HG02571 (cell line): ENCODE measurements around the gene NFIC.

Source experiments
- ATAC-seq: cut with Tn5 transposase; IDR thresholded peaks from one replicate; pipeline ENCODE4 v1.9.1; 2021; ENCODE audit warnings: mild to moderate bottlenecking, moderate library complexity; ENCODE audit not compliant: unreplicated experiment

NFIC gene

DNA sequence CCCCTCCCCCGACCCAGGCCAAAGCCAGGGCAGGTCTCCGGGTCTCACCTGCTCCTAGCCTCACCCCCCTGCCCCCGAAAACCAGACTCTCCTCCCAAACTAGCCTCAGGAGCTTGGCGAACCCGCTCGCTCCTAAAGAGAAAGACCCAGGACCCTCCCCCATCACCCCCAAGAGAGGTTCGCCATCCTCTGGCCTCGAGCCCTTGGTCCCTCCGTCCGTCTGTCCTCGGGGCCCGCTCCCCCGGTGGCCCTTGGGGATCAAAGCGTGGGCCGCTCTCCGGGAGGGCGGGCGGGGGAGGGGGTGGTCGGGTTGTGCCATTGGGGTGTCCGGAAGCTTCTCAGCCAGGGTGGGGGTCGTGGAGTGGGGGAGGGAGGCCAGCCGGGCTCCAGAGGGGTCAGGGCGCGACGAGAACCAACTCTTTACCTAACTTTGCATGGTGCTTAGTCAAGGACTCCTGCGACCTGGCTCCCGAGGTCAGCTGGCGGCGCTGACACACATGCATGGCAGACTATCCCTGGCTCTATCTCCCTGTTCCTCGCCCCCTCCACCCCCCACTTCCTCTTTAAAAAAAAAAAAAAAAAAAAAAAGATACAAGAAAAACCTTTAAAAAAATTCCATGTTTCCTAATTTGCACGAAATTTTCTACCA, 98.3 kb downstream of the NFIC start:
- ATAC-seq = no peak

DNA sequence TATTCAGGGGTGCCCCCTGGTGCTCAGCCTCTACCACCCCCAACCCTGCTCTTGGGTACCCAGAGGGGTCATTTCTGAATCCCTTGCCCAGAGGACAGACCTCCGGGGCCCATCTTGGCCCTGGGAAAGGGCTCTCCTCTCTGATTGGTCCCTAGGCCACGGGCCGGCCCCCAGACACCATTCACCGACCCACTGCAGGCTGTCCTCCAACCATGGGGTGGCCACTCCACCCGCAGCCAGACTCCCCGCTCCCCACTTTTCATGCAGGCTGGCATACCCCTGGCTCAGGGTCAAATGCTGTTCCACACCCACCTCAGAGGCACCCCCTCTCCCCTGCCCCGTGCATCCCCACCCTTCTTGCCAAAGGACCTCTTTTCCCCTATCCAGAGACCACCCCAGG, 99.2 kb downstream of the NFIC start:
- no peak for ATAC-seq

- ATAC-seq = no peak
These were observed 100.3 kb downstream of the NFIC start for GRCh38 chr19:3466635-3467034.

DNA sequence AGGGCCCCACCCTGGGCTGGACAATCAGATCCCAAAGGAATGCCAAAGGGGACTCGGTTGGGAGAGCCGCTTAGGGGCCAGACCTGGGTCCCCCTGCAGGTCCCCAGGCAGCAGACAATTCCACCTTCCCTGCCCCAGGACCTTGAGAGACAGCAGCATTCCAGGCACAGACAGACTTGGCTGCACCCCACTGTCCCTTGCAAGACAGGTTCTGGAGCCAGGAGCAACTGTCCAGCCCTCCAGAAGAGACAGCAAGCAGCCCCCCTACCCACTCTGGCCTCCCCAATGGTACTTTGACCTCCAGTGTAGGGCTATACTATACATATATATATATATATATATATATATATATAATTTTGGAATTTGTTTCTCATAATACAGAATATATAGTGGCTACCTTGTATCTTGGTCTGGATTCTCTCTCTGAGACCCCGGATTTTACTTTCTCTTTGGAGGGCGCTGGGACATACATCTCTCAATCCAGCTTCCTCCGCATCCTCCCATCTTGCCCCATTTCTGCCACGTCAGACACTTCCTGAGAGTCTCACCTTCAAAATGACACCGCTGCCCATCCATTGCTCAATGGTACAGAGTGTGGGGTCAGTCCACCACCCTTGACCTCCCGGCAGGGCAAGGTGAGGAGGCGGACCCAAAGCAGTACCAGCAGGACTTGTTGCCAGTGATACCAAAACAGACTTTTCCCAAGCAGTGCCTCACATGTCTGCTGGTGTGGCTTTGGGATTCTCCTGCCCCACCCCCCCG, 101.2 kb downstream of the NFIC start:
- ATAC-seq = no peak

GRCh38 chr19:3468211-3468610, 101.8 kb downstream of the NFIC start:
- no peak for ATAC-seq

GRCh38 chr19:3469638-3470499, 103.5 kb downstream of the NFIC start:
- ATAC-seq = no peak

- no peak for ATAC-seq
These were observed 104.2 kb downstream of the NFIC start for GRCh38 chr19:3470500-3471128.

DNA sequence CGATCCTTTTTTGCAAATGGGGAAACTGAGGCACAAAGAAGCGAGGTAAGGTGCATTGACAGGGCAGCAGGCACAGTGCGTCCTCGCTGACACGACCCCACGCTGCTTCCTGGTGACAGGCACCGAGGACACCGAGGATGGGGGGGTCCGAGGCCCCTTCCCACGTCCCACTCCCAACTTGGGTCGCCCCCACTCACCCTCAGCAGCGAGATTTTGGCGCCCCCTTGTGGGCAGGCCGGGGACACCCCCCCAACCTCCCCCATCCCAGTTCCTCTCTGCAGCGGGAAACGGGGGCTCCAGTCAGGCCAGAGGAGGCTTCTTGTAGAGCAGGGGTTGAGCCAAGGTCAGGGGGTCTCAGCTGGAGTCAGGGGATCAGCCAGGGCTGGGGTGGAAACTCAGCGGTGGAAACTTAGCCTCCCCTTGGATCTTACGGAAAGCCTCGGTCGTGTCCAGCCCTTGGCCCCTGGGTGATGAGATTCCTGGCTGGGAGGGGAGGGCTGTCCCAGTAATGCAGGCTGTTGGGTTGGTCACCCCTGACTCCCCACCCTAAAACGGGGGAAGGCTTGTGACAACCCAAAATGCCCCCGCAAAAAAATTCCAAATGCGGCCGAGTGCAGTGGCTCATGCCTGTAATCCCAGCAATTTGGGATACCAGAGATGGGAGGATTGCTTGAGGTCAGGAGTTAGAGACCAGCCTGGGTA, 105.7 kb downstream of the NFIC start:
- no peak for ATAC-seq

GRCh38 chr19:3474010-3474409, 107.6 kb downstream of the NFIC start:
- ATAC-seq = no peak

DNA sequence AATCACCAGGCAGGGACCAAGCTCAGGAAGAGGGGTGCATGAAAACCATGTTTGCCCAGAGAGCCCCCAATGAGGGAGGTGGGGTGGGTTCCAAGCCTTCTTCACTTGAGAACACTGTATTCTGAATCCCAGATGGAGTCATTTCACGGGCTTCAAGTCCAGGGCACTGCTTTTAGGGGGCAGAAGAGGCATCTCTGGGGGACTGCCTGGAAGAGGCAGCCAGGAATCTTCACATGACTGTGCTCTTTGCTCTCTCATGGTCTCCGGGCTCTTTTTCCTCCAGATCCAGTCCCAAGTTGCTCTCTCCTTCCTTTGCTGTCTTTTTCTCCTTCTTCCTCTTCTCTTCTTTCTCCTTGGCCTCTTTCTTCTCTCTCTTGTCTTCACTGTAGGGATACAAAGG, 108.2 kb downstream of the NFIC start:
- no peak for ATAC-seq

DNA sequence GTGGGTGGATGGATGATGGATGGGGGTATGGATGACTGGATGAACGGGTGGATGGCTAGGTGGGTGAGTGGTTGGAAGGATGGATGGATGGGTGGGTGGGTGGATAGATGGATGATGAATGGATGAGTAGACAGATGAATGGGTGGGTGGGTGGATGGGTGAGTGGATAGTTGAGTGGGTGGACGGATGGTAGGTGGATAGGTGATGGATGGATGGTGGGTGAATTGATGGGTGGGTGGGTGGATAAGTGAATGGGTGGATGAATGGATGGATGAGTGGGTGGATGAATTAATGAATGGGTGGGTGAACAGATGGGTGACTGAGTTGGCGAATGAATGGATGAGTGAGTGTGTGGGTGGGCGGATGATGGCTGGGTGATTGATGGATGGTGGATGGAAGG, 109.1 kb downstream of the NFIC start:
- no peak for ATAC-seq

- no peak for ATAC-seq
These were observed 110.4 kb downstream of the NFIC start for GRCh38 chr19:3476830-3477229.

- ATAC-seq = no peak
These were observed 111.1 kb downstream of the NFIC start for GRCh38 chr19:3477506-3477905.

DNA sequence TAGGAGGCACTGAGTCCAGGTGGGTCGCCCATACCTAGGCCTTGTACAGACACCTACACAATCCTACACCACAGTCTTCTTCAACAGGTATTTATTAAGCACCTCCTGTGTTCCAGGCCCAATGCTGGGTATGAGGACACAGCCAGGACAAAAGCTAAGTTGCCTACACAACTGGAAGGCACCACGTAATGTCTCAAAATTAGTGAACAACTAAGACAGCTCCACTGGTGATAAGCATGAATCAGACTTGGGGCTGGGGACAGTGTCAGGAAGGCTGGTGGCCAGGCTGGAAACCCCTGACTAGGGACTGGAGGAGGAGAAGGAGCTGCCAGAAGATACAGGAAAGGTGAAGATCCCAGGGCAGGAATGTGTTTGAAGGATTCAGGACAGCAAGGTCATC, 111.6 kb downstream of the NFIC start:
- no peak for ATAC-seq

DNA sequence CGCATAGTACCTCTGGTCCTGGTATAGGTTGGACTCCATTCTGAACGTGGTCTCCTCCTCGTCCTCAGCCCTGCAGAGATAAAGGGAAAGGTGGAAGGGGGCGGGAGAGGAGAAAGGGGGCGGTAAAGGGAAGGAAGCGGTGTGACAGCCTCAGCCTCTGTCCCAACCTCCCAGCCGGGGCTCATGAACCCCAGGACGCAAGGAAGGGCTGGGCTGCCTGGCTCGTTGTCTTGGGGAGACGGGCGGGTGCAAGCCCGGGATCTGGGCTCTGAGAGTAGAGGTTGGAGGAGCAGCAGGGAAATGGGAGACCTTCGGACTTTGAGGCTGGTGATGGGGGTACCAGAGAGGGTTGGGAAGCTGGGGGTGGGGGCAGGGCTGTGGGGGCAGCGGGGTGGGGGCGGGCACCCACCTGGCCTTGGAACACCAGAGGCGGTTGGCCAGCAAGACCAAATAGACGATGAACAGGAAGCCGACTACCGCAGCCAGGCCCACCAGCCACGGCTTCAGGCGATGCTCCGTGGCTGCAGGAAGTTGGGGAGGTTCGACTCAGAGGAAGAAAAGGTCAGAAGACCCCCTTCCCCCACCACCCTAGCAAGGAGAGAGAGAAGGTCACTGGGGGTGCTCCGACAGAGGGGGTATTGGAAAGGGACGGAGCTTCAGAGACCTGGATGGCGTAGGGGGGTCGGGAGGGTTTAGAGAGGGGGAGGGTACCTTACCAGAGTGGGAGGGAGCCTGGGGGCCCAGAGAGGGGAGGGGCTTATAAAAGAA, 112.2 kb downstream of the NFIC start:
- no peak for ATAC-seq

DNA sequence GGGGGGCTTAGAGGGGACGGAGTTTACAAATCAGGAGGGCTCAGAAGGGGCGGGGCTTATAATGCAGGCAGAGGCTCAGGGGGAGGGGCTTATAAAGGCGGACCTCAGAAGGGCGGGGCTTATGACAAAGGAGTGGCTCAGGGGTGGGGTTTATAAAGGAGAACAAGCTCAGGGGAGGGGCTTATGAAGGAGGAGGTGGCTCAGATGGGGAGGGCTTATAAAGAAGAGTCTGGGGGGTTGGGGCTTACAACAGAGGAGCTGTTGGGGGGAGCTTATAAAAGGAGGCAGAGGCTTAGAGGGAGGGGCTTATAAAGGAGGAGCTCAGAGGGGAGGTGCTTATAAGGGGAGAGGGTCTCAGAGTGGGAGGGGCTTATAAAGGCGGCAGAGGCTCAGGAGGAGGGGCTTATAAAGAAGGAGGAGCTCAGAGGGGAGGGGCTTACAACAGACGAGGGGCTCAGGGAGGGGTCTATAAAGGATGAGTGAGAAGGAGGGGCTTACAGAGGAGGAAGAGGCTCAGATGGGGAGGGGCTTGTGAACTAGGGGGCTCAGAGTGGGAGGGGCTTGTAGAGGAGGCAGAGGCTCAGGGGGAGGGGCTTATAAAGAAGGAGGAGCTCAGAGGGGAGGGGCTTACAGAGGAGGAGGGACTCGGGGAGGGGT, 112.9 kb downstream of the NFIC start:
- ATAC-seq = no peak

DNA sequence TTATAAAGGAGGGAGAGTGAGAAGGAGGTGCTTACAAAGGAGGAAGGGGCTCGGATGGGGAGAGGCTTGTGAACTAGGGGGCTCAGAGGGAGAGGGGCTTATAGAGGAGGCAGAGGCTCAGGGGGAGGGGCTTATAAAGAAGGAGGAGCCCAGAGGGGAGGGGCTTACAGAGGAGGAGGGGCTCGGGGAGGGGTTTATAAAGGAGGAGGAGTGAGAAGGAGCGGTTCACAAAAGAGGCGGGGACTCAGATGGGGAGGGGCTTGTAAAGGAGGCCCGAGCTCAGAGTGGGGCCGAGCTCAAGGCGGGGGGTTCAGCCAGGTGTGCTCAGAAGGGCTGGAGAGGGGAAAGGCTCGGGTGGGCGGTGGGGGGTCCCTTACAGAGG, 113.4 kb downstream of the NFIC start:
- ATAC-seq = no peak

GRCh38 chr19:3480383-3481091, 114.2 kb downstream of the NFIC start, which contains the start of gene SMIM24:
TSS of gene SMIM24 (minus strand) at chr19:3480525. CDS start at chr19:3480463, 62 bp downstream.
- no peak for ATAC-seq
